Keratinocyte (primary cell): ENCODE data around the gene DSE.

Experiments used
- EZH2 ChIP-seq: IDR thresholded peaks from one replicate; pipeline ENCODE4 v1.6.1; 2012; ENCODE audit warnings: inconsistent platforms, mild to moderate bottlenecking, low read length, moderate library complexity
- TF ChIP-seq, protein P1 (sequence below), 3 experiments: IDR thresholded peaks in 1 of 3; conservative IDR thresholded peaks in 1 of 3; optimal IDR thresholded peaks in 1 of 3; 2 replicates in 2 of 3; 3 replicates in 1 of 3; pipeline versions ENCODE3 to v1.5.1; 2011; ENCODE audit warnings: low read length in 3 of 3, mild to moderate bottlenecking in 3 of 3, moderate library complexity in 2 of 3, control low read depth in 1 of 3, inconsistent platforms in 1 of 3; ENCODE audit not compliant: insufficient read depth in 2 of 3; ENCODE audit errors: extremely low read depth in 1 of 3

DNA sequence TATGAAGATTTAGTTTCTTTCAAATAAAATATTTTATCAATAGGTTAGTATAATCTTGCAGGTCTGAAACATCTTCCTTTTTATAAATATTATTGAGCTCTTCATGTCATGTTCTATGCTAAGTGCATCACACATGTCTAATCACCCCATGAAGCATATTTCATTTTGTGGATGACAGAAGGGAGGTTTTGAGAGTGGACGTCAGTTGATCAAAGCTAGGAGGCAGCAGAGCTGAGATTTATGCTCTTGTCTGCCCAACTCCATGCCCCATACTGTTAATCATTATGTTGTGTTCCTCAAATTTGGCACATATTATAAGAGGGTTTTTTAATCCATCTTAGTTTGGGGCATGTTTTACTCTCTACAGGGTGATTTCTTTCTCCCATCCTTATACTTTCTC lies 22.7 kb downstream of the DSE start:
- TF ChIP-seq, protein P1, sequence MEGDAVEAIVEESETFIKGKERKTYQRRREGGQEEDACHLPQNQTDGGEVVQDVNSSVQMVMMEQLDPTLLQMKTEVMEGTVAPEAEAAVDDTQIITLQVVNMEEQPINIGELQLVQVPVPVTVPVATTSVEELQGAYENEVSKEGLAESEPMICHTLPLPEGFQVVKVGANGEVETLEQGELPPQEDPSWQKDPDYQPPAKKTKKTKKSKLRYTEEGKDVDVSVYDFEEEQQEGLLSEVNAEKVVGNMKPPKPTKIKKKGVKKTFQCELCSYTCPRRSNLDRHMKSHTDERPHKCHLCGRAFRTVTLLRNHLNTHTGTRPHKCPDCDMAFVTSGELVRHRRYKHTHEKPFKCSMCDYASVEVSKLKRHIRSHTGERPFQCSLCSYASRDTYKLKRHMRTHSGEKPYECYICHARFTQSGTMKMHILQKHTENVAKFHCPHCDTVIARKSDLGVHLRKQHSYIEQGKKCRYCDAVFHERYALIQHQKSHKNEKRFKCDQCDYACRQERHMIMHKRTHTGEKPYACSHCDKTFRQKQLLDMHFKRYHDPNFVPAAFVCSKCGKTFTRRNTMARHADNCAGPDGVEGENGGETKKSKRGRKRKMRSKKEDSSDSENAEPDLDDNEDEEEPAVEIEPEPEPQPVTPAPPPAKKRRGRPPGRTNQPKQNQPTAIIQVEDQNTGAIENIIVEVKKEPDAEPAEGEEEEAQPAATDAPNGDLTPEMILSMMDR (optimal IDR thresholded peaks at IDR 0.05 in 1 of 3, IDR thresholded peaks at IDR 0.05 in 1 of 3, conservative IDR thresholded peaks at IDR 0.05 in 1 of 3; ENCODE audit: extremely low read depth in 1 of 3, insufficient read depth in 2 of 3, low read length in 3 of 3): peak; percentile 16 to 37 (median 19)
- no peak for TF ChIP-seq EZH2
